ENCODE measurements around the gene KMT2B.

GRCh38 chr19:35760711-35761349, 43.0 kb downstream of the KMT2B start:
- TF ChIP-seq CTCF (tag by site-specific recombination; IDR thresholded peaks at IDR 0.05), result no peak
- TF ChIP-seq ZNF501 (tag by site-specific recombination; IDR thresholded peaks at IDR 0.05), result no peak
- TF ChIP-seq PRDM10 (tag by site-specific recombination; IDR thresholded peaks at IDR 0.05), result no peak
- no peak for TF ChIP-seq ZNF76 (tag by site-specific recombination; IDR thresholded peaks at IDR 0.05; ENCODE audit: borderline replicate concordance, low read depth)
